ENCODE measurements around the gene WEE1.

WEE1 gene

GRCh38 chr11:9625728-9626127, 52.3 kb downstream of the WEE1 start:
- DNase-seq: no peak

- DNase-seq: no peak
These were observed 53.3 kb downstream of the WEE1 start for GRCh38 chr11:9626496-9627394.

GRCh38 chr11:9629064-9629463, 55.6 kb downstream of the WEE1 start:
- no peak for DNase-seq

GRCh38 chr11:9633679-9634078, 60.2 kb downstream of the WEE1 start:
- DNase-seq: no peak

GRCh38 chr11:9636691-9637090, 63.2 kb downstream of the WEE1 start:
- no peak for DNase-seq

- DNase-seq: no peak
These were observed 65.6 kb downstream of the WEE1 start for GRCh38 chr11:9639099-9639498.

Measured in eye (tissue), 1 donor.